Activated CD8-positive, alpha-beta memory T cell treated with anti-CD3 and anti-CD28 coated beads, Interleukin-2, amount 50 U/mL, for 24 hours (primary cell): Measurements from ENCODE around the gene SLC16A13.
A peak's percentile ranks its signal among the peaks of the same experiment; 100 is the strongest.
"Not testable (repeated sequence)": the region's sequence is repeated elsewhere in the genome, so short reads cannot be mapped to it uniquely, and the experiment has no call there.

Experiments
- DNase-seq: peaks from one replicate; pipeline ENCODE4 v3.0.0-alpha.2; 2020; ENCODE audit errors: extremely low read depth

SLC16A13 gene

DNA sequence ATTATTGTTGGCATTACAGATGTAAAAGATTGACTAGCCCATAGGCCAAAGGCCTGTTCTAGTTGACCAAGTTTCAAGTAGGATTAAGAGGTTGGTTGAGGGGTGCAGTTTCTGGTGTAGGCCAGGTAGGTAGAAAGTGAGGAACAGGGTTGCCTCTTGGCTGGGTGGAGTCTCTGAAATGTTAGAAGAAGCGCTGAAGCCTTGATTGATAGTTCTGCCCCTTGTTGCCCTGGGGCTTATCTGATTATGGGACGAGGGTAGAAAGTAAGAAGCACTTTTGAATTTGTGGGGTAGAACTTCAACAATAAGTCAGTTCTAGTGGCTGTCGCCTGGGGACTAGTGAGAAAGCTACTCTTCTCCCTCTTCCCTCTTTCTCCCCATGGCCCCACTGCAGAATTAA lies 6.7 kb upstream of the SLC16A13 start:
- no peak for DNase-seq

DNA sequence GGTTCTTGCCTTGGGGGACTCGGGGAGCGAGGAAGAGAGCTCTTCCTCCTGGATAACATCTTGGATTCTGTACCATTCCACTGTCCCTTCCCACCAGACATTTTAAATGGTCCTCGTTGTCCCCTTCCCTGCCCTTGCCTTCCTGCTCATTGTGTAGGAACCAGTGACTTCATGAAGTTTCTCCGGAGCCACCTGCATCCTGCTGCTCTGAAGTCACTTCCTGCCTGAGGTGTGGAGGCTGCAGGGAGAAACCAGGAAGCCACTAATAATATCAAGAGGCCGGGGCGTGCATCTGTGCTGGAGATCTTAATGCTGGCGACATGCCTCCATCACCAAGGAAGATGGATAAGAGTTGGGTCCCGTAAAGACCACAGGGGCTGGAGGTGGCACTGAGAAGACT lies 6.2 kb upstream of the SLC16A13 start:
- DNase-seq, result no peak

DNA sequence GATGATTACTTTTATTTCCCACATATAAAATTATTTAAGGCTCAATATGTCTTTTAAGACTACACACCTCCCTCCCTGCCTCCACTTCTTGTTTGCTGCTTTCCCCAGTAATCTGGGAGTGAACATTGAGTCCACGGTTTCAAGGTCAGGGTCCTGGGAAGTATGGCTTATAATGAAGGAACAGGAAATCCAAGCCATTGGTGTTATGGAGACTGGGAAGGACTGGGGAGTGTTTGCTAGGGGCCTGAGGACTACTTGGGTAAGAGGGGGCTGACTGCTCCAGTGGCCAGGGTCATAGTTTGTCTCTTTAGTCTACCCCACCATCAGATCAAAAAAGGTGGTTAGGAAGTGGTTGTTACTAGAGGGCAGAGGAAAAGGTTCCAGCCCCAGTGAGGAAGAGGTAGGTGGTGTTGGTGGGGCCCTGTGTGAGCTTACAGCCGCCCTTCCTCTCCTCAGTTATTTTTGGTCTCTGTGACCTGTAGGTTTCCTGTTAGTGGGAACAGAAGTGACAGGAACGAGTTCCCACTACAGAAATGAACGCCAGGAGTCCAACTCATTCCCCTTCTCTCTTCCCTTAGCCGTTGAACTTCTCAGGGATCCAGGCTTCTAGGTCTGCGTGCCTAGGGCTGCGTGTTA lies 742 bp upstream of the SLC16A13 start:
- DNase-seq, result no peak

DNA sequence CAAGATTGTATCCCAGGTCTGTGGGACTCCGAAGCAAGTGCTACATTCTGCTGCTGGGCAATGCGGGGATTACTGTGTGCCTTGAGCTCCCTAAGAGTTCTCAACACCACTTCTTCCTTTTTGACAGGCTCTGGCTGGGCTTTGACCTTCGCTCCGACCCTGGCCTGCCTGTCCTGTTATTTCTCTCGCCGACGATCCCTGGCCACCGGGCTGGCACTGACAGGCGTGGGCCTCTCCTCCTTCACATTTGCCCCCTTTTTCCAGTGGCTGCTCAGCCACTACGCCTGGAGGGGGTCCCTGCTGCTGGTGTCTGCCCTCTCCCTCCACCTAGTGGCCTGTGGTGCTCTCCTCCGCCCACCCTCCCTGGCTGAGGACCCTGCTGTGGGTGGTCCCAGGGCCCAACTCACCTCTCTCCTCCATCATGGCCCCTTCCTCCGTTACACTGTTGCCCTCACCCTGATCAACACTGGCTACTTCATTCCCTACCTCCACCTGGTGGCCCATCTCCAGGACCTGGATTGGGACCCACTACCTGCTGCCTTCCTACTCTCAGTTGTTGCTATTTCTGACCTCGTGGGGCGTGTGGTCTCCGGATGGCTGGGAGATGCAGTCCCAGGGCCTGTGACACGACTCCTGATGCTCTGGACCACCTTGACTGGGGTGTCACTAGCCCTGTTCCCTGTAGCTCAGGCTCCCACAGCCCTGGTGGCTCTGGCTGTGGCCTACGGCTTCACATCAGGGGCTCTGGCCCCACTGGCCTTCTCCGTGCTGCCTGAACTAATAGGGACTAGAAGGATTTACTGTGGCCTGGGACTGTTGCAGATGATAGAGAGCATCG lies 2.4 kb downstream of the SLC16A13 start:
- DNase-seq, result no peak

DNA sequence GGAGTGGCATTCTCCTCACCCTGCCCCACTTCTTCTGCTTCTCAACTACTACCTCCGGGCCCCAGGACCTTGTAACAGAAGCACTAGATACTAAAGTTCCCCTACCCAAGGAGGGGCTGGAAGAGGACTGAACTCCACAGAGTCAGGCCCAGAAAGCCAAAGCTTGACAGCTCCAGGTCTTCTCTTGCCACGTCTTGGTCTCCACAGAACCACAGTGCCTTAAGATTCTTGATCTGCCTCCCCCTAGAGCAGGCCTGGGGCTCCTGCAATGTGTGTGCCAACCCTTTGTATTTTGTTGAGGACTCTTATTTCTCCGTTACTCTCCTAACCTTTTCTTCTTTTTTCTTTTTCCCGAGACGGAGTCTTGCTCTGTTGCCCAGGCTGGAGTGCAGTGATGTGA lies 4.0 kb downstream of the SLC16A13 start:
- no peak for DNase-seq

DNA sequence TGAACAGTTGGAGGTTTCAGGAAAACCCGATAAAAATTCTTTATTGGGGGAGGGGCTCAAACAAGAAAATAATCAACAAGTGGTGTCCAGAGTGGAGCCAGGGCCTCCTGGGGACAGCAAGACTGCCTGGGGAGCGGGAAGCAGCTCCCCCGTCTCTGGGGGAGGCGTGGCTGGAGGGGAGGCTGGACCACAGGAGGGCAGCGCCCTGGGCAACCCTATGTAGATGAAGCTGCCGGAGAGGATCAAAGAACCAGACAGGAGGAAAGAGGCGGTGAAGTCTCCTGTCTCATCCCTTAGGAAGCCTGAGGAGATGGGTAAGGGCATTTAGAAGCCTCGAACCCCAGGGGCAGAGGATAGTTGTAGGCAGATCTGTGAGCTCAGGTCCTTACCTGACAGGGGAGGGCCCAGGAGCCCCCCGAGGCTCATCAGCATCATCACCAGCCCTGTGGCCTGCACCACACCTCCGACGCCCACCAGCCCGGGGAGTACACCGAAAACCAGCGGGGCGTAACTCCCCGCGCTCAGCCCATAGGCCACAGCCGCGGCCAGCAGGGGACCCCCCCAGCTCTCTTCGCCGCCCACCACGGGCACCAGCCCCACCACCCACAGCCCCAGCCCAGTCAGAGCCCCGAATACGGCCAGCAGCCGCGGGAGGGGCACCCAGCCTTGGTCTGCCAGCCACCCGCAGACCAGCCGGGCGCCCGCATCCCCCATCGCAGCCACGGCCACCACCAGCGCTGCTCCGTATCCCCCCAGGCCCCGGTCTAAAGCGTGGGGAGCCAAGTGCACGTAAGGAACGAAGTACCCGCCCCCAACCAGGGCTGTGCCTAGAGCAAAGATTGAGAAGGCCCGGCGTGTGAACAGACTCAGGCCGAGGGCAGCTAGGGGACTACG lies 6.0 kb downstream of the SLC16A13 start:
- DNase-seq, result no peak

DNA sequence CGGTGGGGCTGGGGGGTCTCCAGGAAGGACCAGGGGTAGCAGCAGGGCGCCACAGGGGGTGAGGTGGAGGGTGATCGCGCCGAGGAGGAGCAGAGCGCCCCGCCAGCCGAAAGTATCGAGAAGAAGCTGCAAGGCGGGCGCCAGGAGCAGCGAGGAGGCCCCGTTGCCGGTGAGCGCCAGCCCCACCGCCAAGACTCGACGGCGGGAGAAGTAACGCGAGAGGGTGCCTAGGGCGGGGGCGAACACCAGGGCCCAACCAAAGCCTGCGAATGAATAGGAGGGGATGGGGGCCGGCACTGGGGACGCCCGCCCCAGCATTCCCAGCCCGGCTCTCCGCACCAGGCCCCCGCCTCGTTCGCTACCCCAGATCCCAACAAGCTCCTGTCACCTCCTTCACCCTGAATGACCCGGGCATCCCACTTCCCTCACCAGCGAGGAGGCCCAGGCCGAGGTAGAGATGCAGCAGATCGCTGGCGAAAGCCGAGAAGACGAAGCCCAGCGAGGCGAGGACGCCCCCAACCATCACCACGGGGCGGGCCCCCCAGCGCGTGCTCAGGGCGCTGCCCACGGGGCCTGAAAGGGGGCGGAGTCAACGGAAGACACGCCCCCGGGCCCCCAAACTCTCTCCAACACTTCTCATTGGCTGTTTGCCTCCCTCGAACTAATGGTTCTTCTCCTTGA lies 6.8 kb downstream of the SLC16A13 start:
- no peak for DNase-seq

DNA sequence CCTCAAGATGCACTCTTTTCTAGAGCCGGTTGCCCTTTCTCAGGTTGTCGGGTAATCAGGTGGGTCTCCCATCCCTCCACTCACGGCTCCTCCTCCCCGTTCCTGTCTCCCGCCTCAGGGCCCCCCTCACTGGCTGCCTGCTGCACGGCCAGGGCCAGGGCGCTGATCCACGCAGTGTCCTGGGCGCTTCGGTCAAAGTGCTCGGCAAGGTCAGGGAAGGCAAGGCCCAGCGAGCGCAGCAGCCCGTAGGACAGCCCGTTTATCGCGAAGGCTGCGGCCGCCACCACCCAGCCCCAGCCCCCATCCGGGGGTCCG lies 7.3 kb downstream of the SLC16A13 start:
- DNase-seq, result no peak

DNA sequence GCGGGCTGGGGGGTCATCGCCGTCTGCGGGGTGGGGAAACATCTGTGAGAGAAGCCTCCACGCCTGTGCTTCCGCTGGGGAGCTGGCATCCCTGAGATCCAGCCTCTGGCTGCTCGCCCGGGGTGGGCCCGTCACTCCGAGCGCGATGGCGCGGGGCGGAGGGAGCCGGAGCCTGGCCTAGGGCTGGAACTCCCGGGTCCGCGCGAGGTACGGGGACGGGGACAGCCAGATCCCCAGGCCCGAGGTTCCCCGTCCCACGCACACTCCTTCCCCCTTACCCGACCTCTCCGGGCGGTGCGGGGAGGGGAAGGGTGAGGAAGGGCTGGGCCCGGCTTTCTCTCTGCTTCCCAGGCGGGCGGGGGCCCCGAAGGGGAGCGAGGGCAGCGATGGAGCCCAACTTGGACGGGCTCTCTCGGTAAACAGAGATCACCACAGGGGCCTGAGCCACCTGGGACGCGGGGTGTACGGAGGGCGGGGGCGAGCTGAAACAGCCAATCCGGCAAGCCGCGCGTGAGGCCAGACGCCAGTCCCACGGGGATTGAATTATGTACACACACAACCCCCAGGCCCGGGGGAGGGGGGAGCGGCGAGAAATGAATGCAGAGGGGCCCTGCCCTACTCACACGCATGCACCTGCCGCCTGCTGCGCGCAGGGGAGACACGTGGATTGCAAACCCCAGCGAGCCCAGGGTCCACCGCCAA lies 7.8 kb downstream of the SLC16A13 start, which contains the start of gene SLC16A11:
TSS of gene SLC16A11 (minus strand) at position 596 of the 702 bp plus-strand sequence. CDS start at position 17, 579 bp downstream.
- DNase-seq, result no peak

DNA sequence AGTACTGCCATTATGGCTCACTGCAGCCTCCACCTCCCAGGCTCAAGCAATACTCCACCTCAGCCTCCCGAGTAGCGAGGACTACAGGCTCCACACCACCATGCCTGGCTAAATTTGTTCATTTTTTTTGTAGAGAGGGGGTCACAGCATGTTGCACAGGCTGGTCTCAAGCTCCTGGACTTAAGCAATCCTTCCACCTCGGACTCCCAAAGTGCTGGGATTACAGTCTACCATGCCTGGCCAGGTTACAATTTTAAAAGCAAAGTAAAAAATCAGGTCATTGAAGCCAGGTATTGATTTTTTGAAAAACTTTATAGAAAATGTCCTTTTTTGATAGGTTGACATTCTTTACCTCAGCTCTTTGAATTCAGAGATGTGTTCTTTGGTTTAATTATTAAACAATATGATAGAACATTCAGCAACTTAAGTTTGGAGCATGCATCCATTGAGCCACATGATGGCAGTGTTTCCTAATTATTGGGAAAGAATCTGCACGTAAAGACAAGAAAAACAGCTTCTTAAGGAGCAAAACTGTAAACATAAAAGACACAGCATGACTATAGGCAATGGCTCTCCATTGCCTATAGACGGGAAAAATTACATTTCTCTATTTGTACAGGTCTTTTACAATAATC lies 9.8 kb downstream of the SLC16A13 start:
- no peak for DNase-seq

DNA sequence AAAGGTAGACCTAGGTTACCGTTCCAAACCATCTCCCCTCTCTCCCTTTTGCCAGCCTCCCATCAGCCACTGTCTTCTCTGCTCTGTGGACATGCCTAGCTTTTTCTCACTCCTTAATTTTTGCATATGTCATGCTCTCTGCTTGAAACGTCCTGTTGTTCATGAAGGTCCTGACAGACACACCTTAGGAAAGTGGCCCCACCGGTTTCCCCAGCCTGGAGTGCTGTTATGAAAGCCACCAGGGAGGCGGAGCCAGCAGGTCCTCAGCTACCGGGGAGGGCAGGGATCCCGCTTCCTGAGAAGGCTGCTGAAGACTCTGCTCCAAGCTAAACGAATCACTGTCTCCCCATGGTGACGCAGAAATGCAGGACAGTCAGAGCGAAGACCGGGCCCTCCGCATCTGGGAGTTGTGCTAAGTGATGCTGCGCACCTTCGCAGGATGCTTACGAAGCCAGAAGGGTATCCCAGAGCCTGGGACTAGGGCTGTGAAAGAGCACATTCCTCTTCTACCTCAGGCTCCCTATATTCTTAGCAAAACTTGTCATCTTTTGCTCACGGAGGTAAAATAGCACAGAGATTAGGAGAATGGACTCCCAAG lies 10.4 kb downstream of the SLC16A13 start:
- DNase-seq, result no peak

DNA sequence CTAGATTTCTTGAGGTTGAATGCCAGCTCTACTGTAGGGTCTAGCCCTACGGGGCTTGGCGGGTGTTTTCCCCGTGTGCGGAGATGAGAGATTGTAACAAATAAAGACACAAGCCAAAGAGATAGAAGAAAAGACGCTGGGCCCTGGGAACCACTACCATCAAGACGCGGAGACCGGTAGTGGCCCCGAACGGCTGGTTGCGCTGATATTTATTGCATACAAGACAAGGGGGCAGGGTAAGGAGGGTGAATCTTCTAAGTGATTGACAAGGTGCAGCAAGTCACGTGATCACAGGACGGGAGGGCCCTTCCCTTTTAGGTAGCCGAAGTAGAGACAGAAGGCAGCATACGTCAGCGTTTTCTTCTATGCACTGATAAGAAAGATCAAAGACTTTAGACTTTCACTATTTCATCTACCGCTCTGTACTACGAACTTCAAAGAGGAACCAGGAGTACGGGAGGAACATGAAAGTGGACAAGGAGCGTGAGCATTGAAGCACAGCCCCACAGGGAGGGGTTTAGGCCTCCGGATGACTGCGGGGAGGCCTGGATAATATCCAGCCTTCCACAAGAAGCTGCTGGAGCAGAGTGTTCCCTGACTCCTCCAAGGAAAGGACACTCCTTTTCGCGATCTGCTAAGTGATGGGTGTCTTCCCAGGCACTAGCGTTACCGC lies 11.0 kb downstream of the SLC16A13 start:
- peak; percentile 61 for DNase-seq

DNA sequence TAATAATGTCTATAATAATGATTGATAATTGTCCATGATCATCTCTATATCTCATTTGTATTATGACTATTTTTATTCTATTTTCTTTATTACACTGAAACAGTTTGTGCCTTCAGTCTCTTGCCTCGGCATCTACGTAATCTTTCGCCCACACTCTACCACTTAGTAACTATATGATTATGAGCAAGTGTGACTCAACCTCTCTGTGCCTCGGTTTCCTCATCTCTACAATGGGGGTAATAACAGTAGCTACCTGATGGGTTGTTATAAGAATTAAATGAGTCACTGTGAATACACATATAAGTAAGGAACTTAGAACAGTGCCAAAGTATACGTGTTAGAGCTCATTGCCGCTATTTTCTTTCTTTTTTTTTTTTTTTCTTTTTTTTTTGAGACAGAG lies 11.8 kb downstream of the SLC16A13 start:
- no peak for DNase-seq

DNA sequence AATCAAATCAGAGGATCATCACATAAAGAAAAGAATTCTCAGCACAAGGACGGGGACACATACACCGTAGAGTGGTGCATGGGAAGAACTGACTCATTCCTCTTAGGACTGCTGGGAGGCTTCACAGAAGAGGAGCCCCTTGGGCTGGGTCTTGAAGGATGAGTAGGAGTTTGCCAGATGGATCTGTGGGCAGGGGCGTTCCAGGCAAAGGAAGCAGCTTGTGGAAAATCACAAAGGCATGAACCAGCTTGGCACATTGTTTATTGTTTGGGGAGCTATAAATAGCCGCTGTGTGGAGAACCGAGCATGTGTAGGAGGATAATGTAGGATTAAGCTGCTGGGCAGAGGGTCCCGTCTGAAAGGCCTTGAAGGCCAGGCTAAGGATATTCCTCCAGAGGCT lies 13.2 kb downstream of the SLC16A13 start:
- no peak for DNase-seq

DNA sequence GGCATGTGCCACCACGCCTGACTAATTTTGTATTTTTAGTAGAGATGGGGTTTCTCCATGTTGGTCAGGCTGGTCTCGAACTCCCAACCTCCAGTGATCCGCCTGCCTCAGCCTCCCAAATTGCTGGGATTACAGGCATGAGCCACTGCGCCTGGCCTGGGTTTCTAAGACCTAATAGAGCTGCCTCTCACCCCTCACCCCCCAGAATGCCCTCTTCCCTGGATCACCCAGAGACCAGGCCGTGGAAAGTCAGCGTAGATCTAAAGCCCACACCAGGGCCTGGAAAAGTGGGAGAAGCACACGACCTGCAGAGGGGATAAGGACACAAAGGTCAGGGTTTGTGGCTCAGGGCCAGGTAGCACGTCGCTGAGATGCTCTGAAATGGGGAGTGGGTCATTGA lies 14.8 kb downstream of the SLC16A13 start:
- DNase-seq, result not testable (repeated sequence)

DNA sequence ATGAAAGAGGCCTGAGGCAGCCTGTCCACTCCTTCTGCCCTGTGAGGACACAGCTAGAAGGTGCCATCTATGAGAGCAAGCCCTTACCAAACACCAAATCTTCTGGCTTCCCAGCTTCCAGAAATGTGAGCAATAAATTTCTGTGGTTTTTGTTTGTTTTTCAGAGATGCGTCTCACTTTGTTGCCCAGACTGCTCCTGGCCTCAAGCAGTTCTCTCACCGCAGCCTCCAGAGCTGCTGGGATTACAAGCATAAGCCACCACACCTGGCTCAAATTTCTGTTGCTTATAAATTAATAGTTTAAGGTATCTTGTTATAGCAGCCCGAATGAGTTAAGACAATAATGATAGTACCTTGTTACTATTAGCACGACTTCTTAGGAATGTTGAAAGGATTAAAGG lies 20.6 kb downstream of the SLC16A13 start:
- no peak for DNase-seq

DNA sequence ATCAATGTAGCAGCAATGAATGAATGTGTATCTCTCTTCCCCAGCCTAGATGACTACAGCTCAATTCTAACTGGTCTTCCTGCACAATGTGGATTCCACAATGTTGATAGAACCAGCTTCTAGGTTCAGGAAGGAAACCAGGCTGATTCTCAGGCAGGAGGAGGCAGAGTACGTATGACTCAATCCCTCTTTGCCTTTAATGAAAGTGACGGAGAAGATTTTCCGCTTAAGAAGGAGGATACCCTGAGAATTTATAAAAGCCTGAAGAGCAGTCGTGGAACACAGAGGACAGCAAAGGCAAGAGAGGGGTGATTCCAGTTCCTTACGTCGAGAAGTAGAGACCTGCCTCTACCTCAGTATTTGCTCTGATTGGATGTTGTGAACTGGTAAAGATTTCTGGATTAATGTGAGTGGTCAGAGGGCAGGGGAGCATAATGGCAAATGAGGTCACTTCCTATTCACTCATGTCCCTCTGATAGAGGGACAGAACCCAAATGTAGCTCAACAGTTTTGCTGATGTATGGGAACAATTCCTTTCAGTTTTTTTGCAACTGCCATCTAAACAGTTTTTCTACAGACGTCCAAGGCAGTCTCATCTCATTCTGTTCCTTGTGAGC lies 23.1 kb downstream of the SLC16A13 start:
- DNase-seq, result no peak

DNA sequence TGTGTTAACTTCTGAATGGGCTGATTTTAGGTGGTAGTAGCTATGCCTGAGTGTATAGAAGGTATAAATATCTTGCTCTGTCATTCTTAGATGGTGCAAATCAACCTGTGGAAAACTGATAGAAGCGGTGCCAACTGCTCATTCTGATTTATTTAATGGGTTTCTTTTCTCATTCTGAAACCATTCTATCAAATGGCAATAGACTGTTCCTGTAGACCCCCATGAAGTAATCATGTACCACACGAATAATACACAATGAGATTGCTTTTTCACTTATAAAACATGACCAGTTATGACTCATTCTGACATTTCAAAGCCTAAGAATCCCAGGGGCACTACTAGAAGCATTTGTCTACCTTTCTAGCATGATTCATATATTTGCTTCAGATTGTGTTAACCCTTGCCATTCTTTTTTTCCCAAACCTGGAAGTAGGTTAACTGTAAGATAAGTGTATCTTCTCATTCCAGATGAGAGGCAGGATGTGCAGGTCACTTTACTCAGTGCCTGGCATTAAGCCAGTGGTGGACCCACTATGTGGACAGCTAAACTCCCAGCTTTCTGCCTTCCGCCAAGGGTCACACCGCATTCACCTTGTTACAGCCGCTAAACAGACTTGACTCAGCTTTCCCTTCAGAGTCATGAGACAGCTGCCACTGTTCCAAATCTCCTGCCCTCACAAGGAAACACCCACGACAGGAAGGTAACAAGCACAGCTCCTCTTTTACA lies 24.5 kb downstream of the SLC16A13 start:
- no peak for DNase-seq
